K562 (cell line): Measurements from ENCODE around the gene SH2D3A. TPM values are rescaled to one million over a fixed set of nuclear protein-coding genes. Genes with fewer than 3 reads are reported as not detected.

Experiments used
- ATAC-seq: fragments of 200-7000 bp; cut with Tn5 transposase; 3 replicates; pipeline ENCODE4 v1.9.1; 2020; ENCODE audit warnings: moderate library complexity
- BruUV-seq: library from RNA; stranded (reverse); fragments of 400-500 nt; replicated peaks from 2 replicates; lab custom pipeline; 2021; lab: Mats Ljungman, UMichigan
- CTCF ChIA-PET: fragments of 300-600 bp; formaldehyde crosslinking; extraction: SDS; loops from one replicate; lab custom pipeline; 2021; ENCODE audit warnings: low intra/inter-chr PET ratio; lab: Yijun Ruan, JAX
- POLR2A ChIA-PET: fragments of 300-600, 350-650 bp; sonication (Branson Sonifier 250); formaldehyde crosslinking; extraction: SDS; loops from one replicate; lab custom pipeline; 2021; ENCODE audit warnings: antibody characterized with exemption, inconsistent platforms; lab: Yijun Ruan, JAX
- DNase-seq, 4 experiments: peaks; one replicate each; pipeline versions ENCODE4 v3.0.0 to v3.0.0-alpha.2; 2011 to 2018; ENCODE audit warnings: low spot score in 3 of 4, mixed read lengths in 3 of 4; ENCODE audit errors: extremely low read depth in 1 of 4
- FAIRE-seq: peaks from 2 replicates; lab custom pipeline; 2011; peaks lifted over from hg19 to GRCh38; lab: Jason Lieb, UNC
- H2AFZ ChIP-seq: 2 replicates; pipeline ENCODE4 v1.6.0; 2011; ENCODE audit warnings: low read depth, low read length, control low read depth, inconsistent platforms
- H3K27ac ChIP-seq: fragments of 200-600 bp; 3 replicates; pipeline ENCODE4 v1.8.0; 2011; ENCODE audit warnings: low read depth, mild to moderate bottlenecking, control low read depth, inconsistent platforms, low read length, moderate library complexity, mixed read lengths; ENCODE audit errors: extremely low read depth
- H3K27me3 ChIP-seq, 2 experiments: fragments of 300-600 bp in 1 of 2; 2 replicates in 1 of 2; 3 replicates in 1 of 2; pipeline versions ENCODE4 v1.6.0 to v1.8.0; 2011; ENCODE audit warnings: inconsistent platforms in 2 of 2, low read length in 2 of 2, mild to moderate bottlenecking in 1 of 2, mixed read lengths in 1 of 2, moderate library complexity in 1 of 2; ENCODE audit not compliant: control insufficient read depth in 2 of 2, insufficient read depth in 2 of 2
- H3K36me3 ChIP-seq: fragments of 300-600 bp; 3 replicates; pipeline ENCODE4 v1.8.0; 2011; ENCODE audit warnings: mild to moderate bottlenecking, low read length, inconsistent platforms; ENCODE audit not compliant: control insufficient read depth, insufficient read depth
- H3K4me1 ChIP-seq, 2 experiments: fragments of 200-600 bp in 1 of 2; replicated peaks in 1 of 2; 2 replicates in 1 of 2; 3 replicates in 1 of 2; pipeline versions ENCODE4 v1.5.1 to v1.8.0; 2011; ENCODE audit warnings: inconsistent platforms in 2 of 2, low read length in 2 of 2, mild to moderate bottlenecking in 1 of 2, mixed read lengths in 1 of 2, moderate library complexity in 1 of 2; ENCODE audit not compliant: control insufficient read depth in 2 of 2, insufficient read depth in 2 of 2
- H3K4me2 ChIP-seq: 2 replicates; pipeline ENCODE4 v1.6.1; 2011; ENCODE audit warnings: low read length, control low read depth, inconsistent platforms, mixed read lengths; ENCODE audit not compliant: insufficient read depth
- H3K4me3 ChIP-seq: fragments of 200-600 bp; sonication (generic), shearing (Covaris generic); 2 replicates; pipeline ENCODE4 v1.5.1; 2016; ENCODE audit warnings: control low read depth, inconsistent platforms
- H3K79me2 ChIP-seq: fragments of 200-600 bp; 3 replicates; pipeline ENCODE4 v1.8.0; 2011; ENCODE audit warnings: low read length, inconsistent platforms; ENCODE audit not compliant: control insufficient read depth, insufficient read depth
- H3K9ac ChIP-seq, 2 experiments: 2 replicates each; pipeline versions ENCODE4 v1.6.0 to v1.6.1; 2011; ENCODE audit warnings: low read depth in 2 of 2, low read length in 2 of 2, control low read depth in 1 of 2, inconsistent platforms in 1 of 2, mild to moderate bottlenecking in 1 of 2, mixed read lengths in 1 of 2; ENCODE audit not compliant: insufficient read depth in 1 of 2
- H3K9me1 ChIP-seq: one replicate; pipeline ENCODE4 v1.6.0; 2011; ENCODE audit warnings: inconsistent platforms, mild to moderate bottlenecking, low read length, moderate library complexity; ENCODE audit not compliant: control insufficient read depth, insufficient read depth
- H3K9me3 ChIP-seq: replicated peaks from 2 replicates; pipeline ENCODE4 v1.5.1; 2011; ENCODE audit warnings: low read depth, low read length, inconsistent platforms; ENCODE audit not compliant: control insufficient read depth, insufficient read depth
- H4K20me1 ChIP-seq: replicated peaks from 2 replicates; pipeline ENCODE4 v1.6.1; 2011; ENCODE audit warnings: low read length, inconsistent platforms, mixed read lengths; ENCODE audit not compliant: control insufficient read depth, insufficient read depth
- ARID2 ChIP-seq: fragments of 450-650 bp; IDR thresholded peaks from 2 replicates; pipeline ENCODE4 v1.6.1; 2017; ENCODE audit warnings: antibody characterized with exemption, mild to moderate bottlenecking
- ZC3H11A ChIP-seq: IDR thresholded peaks from 2 replicates; pipeline ENCODE4 v1.6.1; 2012; ENCODE audit warnings: low read depth, low read length, improper control_type of control experiment
- ZNF263 ChIP-seq: sonication (generic); formaldehyde crosslinking; IDR thresholded peaks from 2 replicates; pipeline ENCODE4 v1.8.0; 2022; ENCODE audit warnings: mild to moderate bottlenecking, missing genetic modification reagents, borderline replicate concordance
- WGBS: fragments of 100-300 bp; shearing (Covaris generic); methylation state at CpG from one replicate; pipeline ENCODE4 v1.1.6; 2016; ENCODE audit warnings: low coverage, mixed read lengths; ENCODE audit not compliant: insufficient coverage; ENCODE audit errors: missing lambda C conversion rate; 5-methylcytosine and 5-hydroxymethylcytosine counted together
- in situ Hi-C: fragments of 300-500 bp; cut with MboI; formaldehyde crosslinking; loops from 4 replicates; pipeline ENCODE4 v1.15.0; 2018; ENCODE audit warnings: inconsistent platforms, mixed read lengths
- intact Hi-C: fragments of 100-400 bp; cut with micrococcal nuclease; formaldehyde crosslinking; loops from 2 replicates; pipeline ENCODE4 v1.14.2; 2022
- polyA plus RNA-seq, 8 experiments: library from polyadenylated mRNA; depleted of rRNA in 4 of 8; stranded (reverse) in 5 of 8; unstranded in 3 of 8; fragments of >200 nt; fragmentation: Nextera tagmentation in 2 of 8; fragmentation: Illumina TruSeq in 1 of 8; extraction: Ambion mirVana in 2 of 8; extraction: Trizol in 1 of 8; gene quantifications; 2 replicates each; pipeline versions ENCODE4 v1.2.1 to v1.2.3, GENCODE V29; 2011 to 2014; ENCODE audit warnings: inconsistent platforms in 1 of 8, missing spikeins in 1 of 8
- total RNA-seq, 7 experiments: library from RNA; depleted of rRNA in 6 of 7; stranded (reverse); fragments of >200 nt in 6 of 7; fragmentation: Illumina TruSeq in 2 of 7; extraction: Trizol in 2 of 7; gene quantifications; 2 replicates each; pipeline versions ENCODE4 v1.2.1 to v1.2.3, GENCODE V29; 2011 to 2021; ENCODE audit warnings: low replicate concordance in 1 of 7

SH2D3A gene
- total and polyA plus RNA-seq, 9 of the 15 experiments (the other 6 are each of a cell fraction or from before 2014, with no cell fraction given): 0.75 to 26.3 (median 8.9) TPM

GRCh38 chr19:6754653-6755463, 12.4 kb downstream of the SH2D3A start:
- no peak for FAIRE-seq
- peaks cover 0 to 35% of the 10 kb centered on the region in 2 experiments; a peak in 3 of 5 replicates for H3K4me1 ChIP-seq
- H3K9me3 ChIP-seq: no peaks in the 10 kb centered on the region
- no peaks in the 10 kb centered on the region for H3K27me3 ChIP-seq
- TF ChIP-seq ZC3H11A (no peak), ZNF263 (CRISPR knock-in tag) (peak; percentile 82)
- no peak for ATAC-seq
- DNase-seq: no peak
- H4K20me1 ChIP-seq: no peaks in the 10 kb centered on the region
- no peaks in the 10 kb centered on the region for H3K79me2 ChIP-seq
- ChIA-PET CTCF (interaction anchor here (0.6 kb wide), 1 partner anchor 49 kb away, joined by 4 read pairs; no protein-coding TSS in a partner anchor), POLR2A (interaction anchor here (1.4 to 1.8 kb wide), 2 partner anchors 12 kb away, joined by 5 to 11 read pairs; partner anchors contain the start of gene SH2D3A)
- intact Hi-C loops: no loop called here
- H3K9me1 ChIP-seq: no peaks in the 10 kb centered on the region
- H3K27ac ChIP-seq: no peak overlapping the region
- H3K9ac ChIP-seq: peak overlapping the region in 1 of 2 experiments; percentile 50; a peak in 2 of 4 replicates
- no TSS peak for BruUV-seq
- WGBS: 87% methylated on average over 19 of the region's 23 CpGs
- no peak overlapping the region for H3K4me2 ChIP-seq
- no peak overlapping the region for H2AFZ ChIP-seq
- no peak overlapping the region for H3K4me3 ChIP-seq
- H3K36me3 ChIP-seq: peaks cover 42% of the 10 kb centered on the region; the same call in 2 of the 3 replicates
- in situ Hi-C loops: no loop called here

- H3K27ac ChIP-seq: no peak overlapping the region
- H3K9me1 ChIP-seq: no peaks in the 10 kb centered on the region
- no peak for TF ChIP-seq ARID2
- no peak for FAIRE-seq
- 93% methylated on average over 18 of the region's 22 CpGs for WGBS
- no peak for DNase-seq
- H4K20me1 ChIP-seq: no peaks in the 10 kb centered on the region
- BruUV-seq: no TSS peak
- no peak overlapping the region for H3K4me3 ChIP-seq
- in situ Hi-C loops (no loop called here), intact Hi-C loops (no loop called here)
- ChIA-PET POLR2A (interaction anchor here (0.7 to 1.8 kb wide), 4 partner anchors 12 to 151 kb away, joined by 3 to 11 read pairs (median 4); partner anchors contain the start of gene SH2D3A), CTCF (interaction anchor here (0.7 kb wide), 1 partner anchor 96 kb away, joined by 3 read pairs; no protein-coding TSS in a partner anchor)
- no peak for ATAC-seq
- no peaks in the 10 kb centered on the region for H3K9me3 ChIP-seq
- H3K79me2 ChIP-seq: no peaks in the 10 kb centered on the region
- no peak overlapping the region for H2AFZ ChIP-seq
- H3K27me3 ChIP-seq: no peaks in the 10 kb centered on the region
- peak overlapping the region in 1 of 2 experiments; percentile 58; a peak in 2 of 4 replicates for H3K9ac ChIP-seq
- no peak overlapping the region for H3K4me2 ChIP-seq
- peaks cover 45% of the 10 kb centered on the region; the same call in 2 of the 3 replicates for H3K36me3 ChIP-seq
- peaks cover 0 to 35% of the 10 kb centered on the region in 2 experiments; a peak in 3 of 5 replicates for H3K4me1 ChIP-seq
These were observed 13.1 kb downstream of the SH2D3A start for GRCh38 chr19:6754136-6754535.
